Upper lobe of left lung (tissue), 4 donors: Measurements from ENCODE around the gene KRTAP4-9.

Experiments
- EP300 ChIP-seq, 4 donors: sonication (generic); formaldehyde crosslinking; IDR thresholded peaks; one replicate each; pipeline ENCODE4 v1.5.1; 2017; ENCODE audit warnings: antibody characterized with exemption in 4 of 4, control low read depth in 2 of 4
- POLR2A ChIP-seq, 4 donors: fragments of 450-650 bp; IDR thresholded peaks; one replicate each; pipeline ENCODE4 v1.5.1; 2016 to 2017; ENCODE audit warnings: antibody characterized with exemption in 4 of 4, mild to moderate bottlenecking in 2 of 4
- POLR2AphosphoS5 ChIP-seq, 2 donors: sonication (generic); formaldehyde crosslinking; IDR thresholded peaks; one replicate each; pipeline ENCODE4 v1.5.1; 2017; ENCODE audit warnings: antibody characterized with exemption in 2 of 2
- TF ChIP-seq, protein P1 (sequence below), 6 experiments: fragments of 450-650 bp in 4 of 6; fragments of 200-600 bp in 2 of 6; sonication (generic) in 2 of 6; IDR thresholded peaks; one replicate each; pipeline ENCODE4 v1.5.1; 2016 to 2019; ENCODE audit warnings: antibody characterized with exemption in 6 of 6

DNA sequence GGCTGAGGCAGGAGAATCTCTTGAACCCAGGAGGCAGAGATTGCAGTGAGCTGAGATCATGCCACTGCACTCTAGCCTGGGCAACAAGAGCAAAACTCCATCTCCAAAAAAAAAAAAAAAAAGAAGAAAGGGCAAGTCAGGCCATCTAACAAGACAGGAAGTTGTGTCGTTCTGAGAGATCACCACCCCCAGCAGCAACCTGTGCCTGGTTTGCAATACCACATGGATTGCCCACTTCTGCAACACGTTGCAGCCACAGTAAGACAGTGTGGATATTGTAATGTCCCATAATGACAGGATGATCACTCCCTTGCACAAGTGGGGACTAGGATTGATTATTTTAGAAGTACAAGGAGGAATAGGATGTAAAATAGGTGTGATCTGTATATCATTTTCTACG, 36.2 kb upstream of the KRTAP4-9 start:
- TF ChIP-seq, protein P1, sequence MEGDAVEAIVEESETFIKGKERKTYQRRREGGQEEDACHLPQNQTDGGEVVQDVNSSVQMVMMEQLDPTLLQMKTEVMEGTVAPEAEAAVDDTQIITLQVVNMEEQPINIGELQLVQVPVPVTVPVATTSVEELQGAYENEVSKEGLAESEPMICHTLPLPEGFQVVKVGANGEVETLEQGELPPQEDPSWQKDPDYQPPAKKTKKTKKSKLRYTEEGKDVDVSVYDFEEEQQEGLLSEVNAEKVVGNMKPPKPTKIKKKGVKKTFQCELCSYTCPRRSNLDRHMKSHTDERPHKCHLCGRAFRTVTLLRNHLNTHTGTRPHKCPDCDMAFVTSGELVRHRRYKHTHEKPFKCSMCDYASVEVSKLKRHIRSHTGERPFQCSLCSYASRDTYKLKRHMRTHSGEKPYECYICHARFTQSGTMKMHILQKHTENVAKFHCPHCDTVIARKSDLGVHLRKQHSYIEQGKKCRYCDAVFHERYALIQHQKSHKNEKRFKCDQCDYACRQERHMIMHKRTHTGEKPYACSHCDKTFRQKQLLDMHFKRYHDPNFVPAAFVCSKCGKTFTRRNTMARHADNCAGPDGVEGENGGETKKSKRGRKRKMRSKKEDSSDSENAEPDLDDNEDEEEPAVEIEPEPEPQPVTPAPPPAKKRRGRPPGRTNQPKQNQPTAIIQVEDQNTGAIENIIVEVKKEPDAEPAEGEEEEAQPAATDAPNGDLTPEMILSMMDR (IDR thresholded peaks at IDR 0.05), result no peak
- TF ChIP-seq POLR2AphosphoS5 (IDR thresholded peaks at IDR 0.05) (no peak), POLR2A (IDR thresholded peaks at IDR 0.05) (no peak), EP300 (IDR thresholded peaks at IDR 0.05) (no peak)
